Chondrocyte (in vitro differentiated cells): ENCODE data around the gene TMEM178B. TPM values are rescaled to one million over a fixed set of nuclear protein-coding genes. Genes with fewer than 3 reads are reported as not detected.

Source experiments
- DNase-seq: peaks from one replicate; pipeline ENCODE4 v3.0.0; 2021; ENCODE audit warnings: mixed read lengths, low spot score
- H3K27ac Mint-ChIP-seq: one replicate; pipeline ENCODE4 v1.8.0; 2021; ENCODE audit warnings: mild to moderate bottlenecking, moderate library complexity, mixed read lengths; ENCODE audit not compliant: unreplicated experiment
- H3K27me3 Mint-ChIP-seq: 2 replicates; pipeline ENCODE4 v1.8.0; 2021; ENCODE audit warnings: low read depth, mixed read lengths
- H3K36me3 Mint-ChIP-seq: 2 replicates; pipeline ENCODE4 v1.8.0; 2021; ENCODE audit warnings: low read depth, mixed read lengths
- H3K4me1 Mint-ChIP-seq: 2 replicates; pipeline ENCODE4 v1.8.0; 2021; ENCODE audit warnings: low read depth, mild to moderate bottlenecking, mixed read lengths
- H3K4me3 Mint-ChIP-seq: one replicate; pipeline ENCODE4 v1.8.0; 2021; ENCODE audit warnings: mild to moderate bottlenecking, moderate library complexity, mixed read lengths; ENCODE audit not compliant: unreplicated experiment
- H3K9me3 Mint-ChIP-seq: 2 replicates; pipeline ENCODE4 v1.8.0; 2021; ENCODE audit warnings: low read depth, mixed read lengths
- CTCF ChIP-seq: fragments of 200-600 bp; sonication (generic); IDR thresholded peaks from 2 replicates; pipeline ENCODE4 v1.5.0; 2021; ENCODE audit warnings: antibody characterized with exemption, mild to moderate bottlenecking, moderate library complexity
- total RNA-seq: library from RNA; stranded (reverse); gene quantifications from 3 replicates; pipeline ENCODE4 v1.2.1, GENCODE V29; 2021

TMEM178B gene
- total RNA-seq, 1 donor from 2014 or later = 0.92 TPM

DNA sequence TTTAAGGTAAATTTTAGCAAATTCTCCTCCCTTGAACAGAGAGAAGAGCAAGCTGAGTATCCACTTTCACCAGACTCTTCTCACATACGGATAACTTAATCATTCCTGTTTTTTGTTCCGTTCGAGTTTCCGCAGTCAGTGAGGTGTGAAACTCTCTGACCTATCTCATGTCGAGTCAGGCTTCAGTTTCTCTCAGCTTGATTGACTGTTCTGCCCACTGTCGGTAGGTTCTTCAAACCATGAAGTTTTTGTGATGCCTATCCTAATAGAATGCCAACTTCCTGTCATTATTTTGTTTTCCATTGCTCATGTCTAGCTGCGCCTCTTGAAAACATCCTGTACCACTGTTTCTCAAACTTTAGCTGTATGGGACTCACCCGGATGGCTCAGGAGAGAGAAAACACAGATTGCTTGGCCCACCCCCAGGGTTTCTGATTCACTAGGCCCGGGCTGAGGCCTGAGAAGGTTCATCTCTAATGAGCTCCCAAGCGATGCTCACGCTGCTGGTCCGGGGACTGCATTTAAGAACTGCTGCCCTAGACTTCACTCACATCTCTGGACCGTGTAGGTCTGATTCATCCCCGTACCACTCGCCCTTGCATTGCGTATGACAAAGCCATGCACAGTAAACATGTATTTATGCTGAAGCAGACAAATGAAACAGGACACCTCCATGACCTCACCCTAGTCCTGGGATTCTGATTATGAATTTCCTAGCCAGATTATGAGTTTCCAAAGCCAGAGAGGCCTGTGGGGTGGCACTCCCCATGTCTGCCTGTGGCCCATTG, 269.0 kb downstream of the TMEM178B start:
- Mint-ChIP-seq H3K27ac (no peak overlapping the region), H3K4me3 (no peak overlapping the region), H3K9me3 (peaks cover 3% of the 10 kb centered on the region), H3K4me1 (no peaks in the 10 kb centered on the region), H3K36me3 (no peaks in the 10 kb centered on the region), H3K27me3 (peaks cover 13% of the 10 kb centered on the region)
- TF ChIP-seq CTCF = no peak
- DNase-seq = no peak

GRCh38 chr7:141344153-141344935, 270.5 kb downstream of the TMEM178B start:
- Mint-ChIP-seq H3K27me3 (peaks cover 20% of the 10 kb centered on the region), H3K4me1 (no peaks in the 10 kb centered on the region), H3K4me3 (no peak overlapping the region), H3K27ac (no peak overlapping the region), H3K9me3 (peaks cover 3% of the 10 kb centered on the region), H3K36me3 (no peaks in the 10 kb centered on the region)
- DNase-seq = no peak
- TF ChIP-seq CTCF = no peak

DNA sequence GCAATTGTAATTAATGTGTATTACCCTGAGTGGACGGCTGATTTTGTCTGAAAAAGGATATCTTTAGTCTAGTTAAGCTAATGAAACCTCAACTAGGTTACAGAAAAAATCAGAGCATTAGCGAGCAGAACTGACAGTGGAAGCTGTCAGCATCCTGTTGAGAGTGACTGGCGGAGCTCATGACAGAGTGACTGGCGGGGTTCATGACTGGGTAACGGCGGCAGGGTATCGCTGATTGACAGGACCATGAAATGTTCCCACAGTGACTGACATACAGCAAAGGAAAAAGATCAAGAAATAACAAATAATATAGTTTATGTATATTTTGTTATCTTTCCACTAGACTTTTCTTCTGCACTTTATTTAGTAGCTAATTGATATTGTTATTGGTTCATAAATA, 274.9 kb downstream of the TMEM178B start:
- TF ChIP-seq CTCF = no peak
- no peaks in the 10 kb centered on the region for H3K36me3 Mint-ChIP-seq
- H3K4me1 Mint-ChIP-seq = peaks cover 9% of the 10 kb centered on the region
- no peaks in the 10 kb centered on the region for H3K9me3 Mint-ChIP-seq
- no peak for DNase-seq
- H3K27me3 Mint-ChIP-seq = peaks cover 17% of the 10 kb centered on the region
- H3K4me3 Mint-ChIP-seq = no peak overlapping the region
- no peak overlapping the region for H3K27ac Mint-ChIP-seq

GRCh38 chr7:141349338-141349737, 275.5 kb downstream of the TMEM178B start:
- Mint-ChIP-seq H3K36me3 (no peaks in the 10 kb centered on the region), H3K9me3 (no peaks in the 10 kb centered on the region), H3K27me3 (peaks cover 17% of the 10 kb centered on the region), H3K4me1 (peaks cover 15% of the 10 kb centered on the region), H3K4me3 (no peak overlapping the region), H3K27ac (no peak overlapping the region)
- no peak for TF ChIP-seq CTCF
- DNase-seq = no peak

- H3K27ac Mint-ChIP-seq = no peak overlapping the region
- no peak overlapping the region for H3K4me3 Mint-ChIP-seq
- no peaks in the 10 kb centered on the region for H3K9me3 Mint-ChIP-seq
- peaks cover 20% of the 10 kb centered on the region for H3K4me1 Mint-ChIP-seq
- H3K27me3 Mint-ChIP-seq = peaks cover 17% of the 10 kb centered on the region
- no peak for TF ChIP-seq CTCF
- H3K36me3 Mint-ChIP-seq = no peaks in the 10 kb centered on the region
- no peak for DNase-seq
These were observed 275.9 kb downstream of the TMEM178B start for GRCh38 chr7:141349804-141350203.
